Left forelimb (tissue), 1 donor: ENCODE data around the gene CHMP4B.

ENCODE experiments used
- DNase-seq: peaks from one replicate; pipeline ENCODE4 v3.0.0-alpha.2; 2018; ENCODE audit warnings: low spot score

The CHMP4B gene

DNA sequence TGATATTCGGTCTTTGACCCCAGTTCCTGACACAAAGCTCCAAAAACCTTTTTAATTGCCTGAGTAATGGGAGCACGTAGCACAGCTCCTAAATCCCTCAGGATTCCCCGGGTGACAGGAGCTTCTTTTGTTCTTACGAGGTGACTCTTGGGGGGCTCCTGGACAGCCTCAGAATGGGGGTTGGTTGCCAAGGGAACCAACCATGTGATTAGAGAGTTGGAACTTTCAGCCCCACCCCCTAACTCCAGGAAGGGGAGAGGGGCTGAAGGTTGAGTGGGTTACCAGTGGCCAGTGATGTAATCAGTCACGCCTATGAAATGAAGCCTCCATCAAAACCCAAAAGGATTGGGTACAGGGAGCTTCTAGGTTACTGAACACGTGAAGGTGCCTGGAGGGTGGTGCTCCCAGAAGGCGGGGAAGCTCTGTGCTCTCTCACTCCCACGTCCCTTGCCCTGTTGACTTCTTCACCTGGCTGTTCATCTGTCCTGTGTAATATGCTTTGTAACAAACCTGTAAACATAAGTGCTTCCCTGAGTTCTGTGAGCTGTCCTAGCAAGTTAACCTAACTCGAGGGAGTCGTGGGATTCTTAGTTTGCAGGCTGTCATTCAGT, 89.5 kb downstream of the CHMP4B start:
- no peak for DNase-seq

DNA sequence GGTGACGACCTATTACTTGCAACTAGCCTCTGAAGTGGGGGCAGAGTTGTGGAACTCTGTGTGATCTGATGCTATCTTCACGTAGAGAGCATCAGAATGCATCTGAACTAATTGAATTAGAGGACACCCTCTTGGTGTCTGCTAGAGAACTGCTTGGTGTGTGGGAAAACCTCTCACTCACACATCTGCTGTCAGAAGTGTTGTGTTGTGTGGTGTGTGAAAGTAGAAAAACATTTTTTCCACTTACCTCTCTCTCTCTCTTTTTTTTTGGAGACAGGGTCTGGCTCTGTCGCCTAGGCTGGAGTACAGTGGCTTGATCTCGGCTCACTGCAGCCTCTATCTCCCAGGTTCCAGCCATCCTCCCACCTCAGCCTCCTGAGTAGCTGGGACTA, 90.0 kb downstream of the CHMP4B start:
- DNase-seq = no peak

- DNase-seq = no peak
Measured at GRCh38 chr20:33902011-33902410, 90.9 kb downstream of the CHMP4B start.
